22Rv1 (cell line): ENCODE results near the gene LY86.

Experiments
- CTCF ChIP-seq: fragments of 450-650 bp; IDR thresholded peaks from 2 replicates; pipeline ENCODE4 v1.5.1; 2017; ENCODE audit warnings: mild to moderate bottlenecking
- ZFX ChIP-seq: fragments of 450-650 bp; IDR thresholded peaks from 2 replicates; pipeline ENCODE4 v1.6.1; 2017; ENCODE audit warnings: antibody characterized with exemption, borderline replicate concordance

- TF ChIP-seq CTCF: no peak
- no peak for TF ChIP-seq ZFX
Observed at GRCh38 chr6:6657085-6657819, 68.7 kb downstream of the LY86 start.
